ENCODE results near the gene PHEX. TPM values are rescaled to one million over a fixed set of nuclear protein-coding genes. Genes with fewer than 3 reads are reported as not detected.
A peak's percentile ranks its signal among the peaks of the same experiment; 100 is the strongest.

Gene PHEX
- total RNA-seq, 2 experiments from 2014 or later: 1.1 to 7.7 TPM

GRCh38 chrX:22159071-22159470, 126.9 kb downstream of the PHEX start:
- Mint-ChIP-seq H3K27me3 (no peaks in the 10 kb centered on the region), H3K36me3 (no peaks in the 10 kb centered on the region), H3K9me3 (ENCODE audit: low read depth) (no peaks in the 10 kb centered on the region), H3K4me3 (no peak overlapping the region), H3K27ac (no peak overlapping the region), H3K4me1 (no peaks in the 10 kb centered on the region)
- ATAC-seq: no peak
- CTCF ChIA-PET: interaction anchor here (1.7 kb wide), 1 partner anchor 23 kb away, joined by 4 read pairs; no protein-coding TSS in a partner anchor
- no peak for DNase-seq

- DNase-seq: no peak
- Mint-ChIP-seq H3K27ac (no peak overlapping the region), H3K27me3 (no peaks in the 10 kb centered on the region), H3K9me3 (ENCODE audit: low read depth) (no peaks in the 10 kb centered on the region), H3K4me1 (no peaks in the 10 kb centered on the region), H3K4me3 (no peak overlapping the region), H3K36me3 (peaks cover 1% of the 10 kb centered on the region)
- ATAC-seq: no peak
- CTCF ChIA-PET: no interaction called here
Measured at GRCh38 chrX:22163326-22163725, 131.2 kb downstream of the PHEX start.

DNA sequence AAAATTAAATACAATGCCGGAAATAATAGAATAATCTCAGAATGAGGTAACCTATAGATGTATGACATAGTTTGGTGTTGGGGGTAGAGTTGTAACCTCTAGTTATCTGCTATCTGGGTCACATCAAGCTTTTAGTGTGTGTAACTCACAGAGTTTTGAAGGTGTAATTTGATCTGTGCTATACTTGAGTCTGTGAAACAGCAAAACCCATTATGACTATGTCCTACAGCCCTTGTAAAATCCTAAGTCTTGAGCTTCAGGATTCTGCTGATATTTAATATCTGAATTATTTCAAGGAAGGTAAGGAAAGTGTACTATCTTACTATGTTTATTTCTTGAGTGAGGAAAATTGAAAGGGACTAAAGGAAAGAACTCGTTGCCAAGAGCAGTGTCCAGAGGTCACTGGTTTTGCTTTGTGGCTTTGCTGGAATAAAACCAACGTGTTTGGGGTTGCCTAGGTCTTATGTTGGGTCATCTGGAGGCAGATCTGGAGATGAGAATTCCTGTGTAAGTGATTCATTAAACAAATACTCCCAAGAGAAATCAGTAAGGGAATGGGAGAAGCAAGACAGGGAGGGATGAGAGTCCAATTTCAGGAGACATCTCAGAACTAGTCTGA, 132.8 kb downstream of the PHEX start:
- no peaks in the 10 kb centered on the region for H3K27me3 Mint-ChIP-seq
- CTCF ChIA-PET: no interaction called here
- peaks cover 1% of the 10 kb centered on the region for H3K36me3 Mint-ChIP-seq
- no peak overlapping the region for H3K4me3 Mint-ChIP-seq
- no peak for DNase-seq
- no peak for ATAC-seq
- no peak overlapping the region for H3K27ac Mint-ChIP-seq
- H3K9me3 Mint-ChIP-seq (ENCODE audit: low read depth): no peaks in the 10 kb centered on the region
- H3K4me1 Mint-ChIP-seq: no peaks in the 10 kb centered on the region

DNA sequence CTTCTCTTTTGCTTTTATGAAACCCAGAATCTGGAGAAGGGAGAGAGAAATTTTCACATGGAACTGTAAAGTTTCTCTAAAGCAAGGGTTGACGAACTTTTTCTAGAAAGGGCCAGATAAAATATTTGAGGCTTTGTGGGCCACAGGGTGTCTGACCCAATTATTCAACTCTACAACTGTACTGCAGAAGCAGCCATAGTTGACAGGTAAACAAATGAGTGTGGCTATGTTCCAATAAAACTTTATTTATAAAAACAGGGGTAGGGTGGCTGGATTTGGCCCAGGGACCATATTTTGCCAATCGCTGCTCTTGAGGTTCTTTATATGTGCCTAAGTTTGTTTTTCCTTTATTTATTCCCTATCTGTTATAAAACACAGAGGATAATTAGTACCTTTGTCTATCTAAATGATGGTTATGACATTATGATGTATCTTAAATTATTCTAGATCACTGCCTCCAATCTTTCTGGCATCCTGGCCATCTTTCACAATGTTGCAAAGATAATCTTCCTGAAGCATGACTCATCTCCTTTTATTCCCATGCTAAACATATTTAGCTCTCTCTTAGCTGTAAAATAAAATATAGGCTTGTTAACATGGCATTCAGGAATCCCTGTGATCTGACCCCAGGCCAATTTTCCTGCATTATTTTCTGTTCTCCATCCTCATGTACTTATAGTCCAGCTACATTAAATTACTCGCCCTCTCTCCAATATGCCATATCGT, 133.8 kb downstream of the PHEX start:
- Mint-ChIP-seq H3K27ac (no peak overlapping the region), H3K27me3 (no peaks in the 10 kb centered on the region), H3K36me3 (peaks cover 1% of the 10 kb centered on the region), H3K9me3 (ENCODE audit: low read depth) (no peaks in the 10 kb centered on the region), H3K4me3 (no peak overlapping the region), H3K4me1 (no peaks in the 10 kb centered on the region)
- CTCF ChIA-PET: no interaction called here
- no peak for ATAC-seq
- DNase-seq: no peak

- Mint-ChIP-seq H3K4me3 (no peak overlapping the region), H3K4me1 (no peaks in the 10 kb centered on the region), H3K9me3 (ENCODE audit: low read depth) (no peaks in the 10 kb centered on the region), H3K27me3 (no peaks in the 10 kb centered on the region), H3K27ac (no peak overlapping the region), H3K36me3 (peaks cover 1% of the 10 kb centered on the region)
- CTCF ChIA-PET: interaction anchor here (1.4 kb wide), 1 partner anchor 36 kb away, joined by 5 read pairs; no protein-coding TSS in a partner anchor
- no peak for ATAC-seq
- DNase-seq: no peak
Measured at GRCh38 chrX:22171287-22172060, 139.3 kb downstream of the PHEX start.

DNA sequence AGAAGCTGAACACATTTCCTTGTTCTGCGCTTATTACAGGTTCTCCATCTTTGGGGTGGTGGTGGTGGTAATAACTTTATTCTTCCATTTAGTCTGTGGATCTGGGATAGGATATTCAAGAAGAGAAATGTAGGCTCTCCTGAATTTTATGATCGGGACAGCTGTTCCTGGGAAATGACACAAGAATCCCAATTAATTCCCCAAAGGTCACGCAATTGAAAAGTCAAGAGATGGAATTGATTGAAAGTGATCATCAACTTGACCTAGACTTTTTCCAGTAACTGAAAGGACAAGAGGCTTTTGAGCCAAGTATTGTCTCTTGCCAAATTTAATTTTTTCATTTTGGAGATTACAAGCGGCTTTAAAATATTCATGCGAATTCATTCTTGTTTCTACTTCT, 141.8 kb downstream of the PHEX start:
- H3K4me1 Mint-ChIP-seq: no peaks in the 10 kb centered on the region
- CTCF ChIA-PET: no interaction called here
- H3K9me3 Mint-ChIP-seq (ENCODE audit: low read depth): no peaks in the 10 kb centered on the region
- DNase-seq (no peak), ATAC-seq (no peak)
- H3K27me3 Mint-ChIP-seq: no peaks in the 10 kb centered on the region
- no peak overlapping the region for H3K27ac Mint-ChIP-seq
- no peak overlapping the region for H3K4me3 Mint-ChIP-seq
- H3K36me3 Mint-ChIP-seq: no peaks in the 10 kb centered on the region

DNA sequence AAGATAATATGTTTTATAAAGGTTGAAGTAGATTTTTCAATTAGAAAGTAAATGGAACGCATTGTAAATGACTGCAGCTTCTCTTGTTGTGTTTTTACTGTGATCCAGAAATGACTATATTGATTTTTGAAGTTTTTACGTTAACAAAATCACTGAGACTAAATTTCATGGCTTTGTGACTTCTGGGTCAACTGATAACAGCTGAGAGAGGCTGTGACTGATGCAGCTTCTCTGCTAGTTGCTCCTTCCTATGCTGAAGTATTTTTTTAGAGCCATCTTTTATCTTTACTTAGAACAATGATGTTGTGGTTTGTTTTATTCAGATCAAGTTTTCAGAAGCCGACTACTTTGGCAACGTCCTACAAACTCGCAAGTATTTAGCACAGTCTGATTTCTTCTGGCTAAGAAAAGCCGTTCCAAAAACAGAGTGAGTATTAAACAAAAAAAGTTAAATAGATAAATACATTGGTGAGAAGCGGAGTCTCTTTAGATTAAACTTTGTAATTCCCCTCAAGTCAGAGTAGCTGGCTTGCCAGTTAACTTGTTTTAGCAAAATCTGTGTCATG, 145.9 kb downstream of the PHEX start:
- ATAC-seq (no peak), DNase-seq (no peak)
- Mint-ChIP-seq H3K27me3 (no peaks in the 10 kb centered on the region), H3K4me3 (no peak overlapping the region), H3K36me3 (no peaks in the 10 kb centered on the region), H3K27ac (no peak overlapping the region), H3K4me1 (no peaks in the 10 kb centered on the region), H3K9me3 (ENCODE audit: low read depth) (no peaks in the 10 kb centered on the region)
- CTCF ChIA-PET: no interaction called here

GRCh38 chrX:22184096-22184495, 152.0 kb downstream of the PHEX start:
- Mint-ChIP-seq H3K4me3 (no peak overlapping the region), H3K4me1 (peaks cover 3% of the 10 kb centered on the region), H3K27ac (no peak overlapping the region), H3K27me3 (no peaks in the 10 kb centered on the region), H3K36me3 (no peaks in the 10 kb centered on the region), H3K9me3 (ENCODE audit: low read depth) (no peaks in the 10 kb centered on the region)
- CTCF ChIA-PET: no interaction called here
- no peak for DNase-seq
- ATAC-seq: no peak

DNA sequence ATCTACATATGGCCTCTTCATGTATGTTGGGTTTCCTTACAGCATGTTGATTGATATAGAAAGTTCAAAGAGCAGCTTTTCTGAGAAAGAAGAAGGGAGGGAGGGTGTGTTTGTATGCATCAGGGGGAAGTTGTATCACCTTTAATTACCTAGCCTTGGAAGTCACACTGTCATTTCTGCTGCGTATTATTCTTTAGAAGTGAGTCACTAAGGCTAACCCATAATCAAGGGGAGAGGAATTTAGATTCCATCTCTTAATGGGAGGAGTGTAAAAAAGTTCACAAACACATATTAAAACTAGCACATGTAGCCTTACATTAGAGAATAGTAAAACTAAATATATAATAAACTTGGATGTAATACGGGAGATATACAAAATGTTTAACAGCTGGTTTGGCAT, 154.0 kb downstream of the PHEX start:
- CTCF ChIA-PET: no interaction called here
- Mint-ChIP-seq H3K36me3 (no peaks in the 10 kb centered on the region), H3K4me3 (no peak overlapping the region), H3K9me3 (ENCODE audit: low read depth) (no peaks in the 10 kb centered on the region), H3K27me3 (no peaks in the 10 kb centered on the region), H3K4me1 (peaks cover 3% of the 10 kb centered on the region), H3K27ac (no peak overlapping the region)
- ATAC-seq (no peak), DNase-seq (no peak)

- Mint-ChIP-seq H3K4me3 (no peak overlapping the region), H3K36me3 (no peaks in the 10 kb centered on the region), H3K9me3 (ENCODE audit: low read depth) (no peaks in the 10 kb centered on the region), H3K4me1 (peaks cover 6% of the 10 kb centered on the region), H3K27ac (no peak overlapping the region), H3K27me3 (no peaks in the 10 kb centered on the region)
- ATAC-seq (peak; percentile 76), DNase-seq (peak; percentile 58)
- CTCF ChIA-PET: interaction anchor here (1.8 to 2.3 kb wide), 2 partner anchors 57 to 207 kb away, joined by 5 to 6 read pairs; no protein-coding TSS in a partner anchor
Measured at GRCh38 chrX:22192419-22193060, 160.4 kb downstream of the PHEX start.

GRCh38 chrX:22193851-22194659, 161.9 kb downstream of the PHEX start:
- CTCF ChIA-PET: interaction anchor here (2.3 kb wide), 1 partner anchor 58 kb away, joined by 6 read pairs; no protein-coding TSS in a partner anchor
- ATAC-seq: no peak
- no peak overlapping the region for H3K27ac Mint-ChIP-seq

DNA sequence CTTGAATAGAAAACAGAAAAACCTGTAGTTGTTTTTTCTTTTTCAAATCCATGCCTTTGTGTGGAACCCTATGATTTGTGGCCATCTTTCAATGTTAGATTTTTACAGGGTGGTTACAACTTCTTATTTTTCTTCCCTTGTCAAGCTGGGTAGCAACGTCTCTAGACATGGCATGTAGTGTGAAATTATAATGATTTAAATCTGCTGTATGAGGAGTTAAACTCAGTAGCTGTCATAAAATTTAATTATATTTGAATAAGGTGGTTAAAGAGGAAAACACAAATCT, 162.5 kb downstream of the PHEX start:
- Mint-ChIP-seq H3K4me1 (peaks cover 6% of the 10 kb centered on the region), H3K27ac (no peak overlapping the region), H3K4me3 (no peak overlapping the region), H3K9me3 (ENCODE audit: low read depth) (no peaks in the 10 kb centered on the region), H3K36me3 (no peaks in the 10 kb centered on the region), H3K27me3 (no peaks in the 10 kb centered on the region)
- CTCF ChIA-PET: interaction anchor here (2.3 kb wide), 1 partner anchor 59 kb away, joined by 6 read pairs; no protein-coding TSS in a partner anchor
- ATAC-seq: no peak
- DNase-seq: no peak

More at GRCh38 chrX:22193851-22194659, 161.9 kb downstream of the PHEX start:
- DNase-seq: no peak
- H3K4me1 Mint-ChIP-seq: peaks cover 6% of the 10 kb centered on the region
- H3K4me3 Mint-ChIP-seq: no peak overlapping the region
- no peaks in the 10 kb centered on the region for H3K36me3 Mint-ChIP-seq
- H3K27me3 Mint-ChIP-seq: no peaks in the 10 kb centered on the region
- no peaks in the 10 kb centered on the region for H3K9me3 Mint-ChIP-seq (ENCODE audit: low read depth)
